Endometrial microvascular endothelial cells (primary cell): ENCODE data around the gene CTIF. TPM values are rescaled to one million over a fixed set of nuclear protein-coding genes. Genes with fewer than 3 reads are reported as not detected.

Source experiments
- in situ Hi-C: cut with HindIII; loops from 2 replicates; pipeline ENCODE4 v1.10.0; 2017; ENCODE audit warnings: low sequenced_read_pairs, low pct_unique_long_range_greater_than_20kb; ENCODE audit errors: inconsistent ontology term
- total RNA-seq: library from RNA; depleted of rRNA; stranded (reverse); fragments of >200 nt; gene quantifications from one replicate; pipeline ENCODE4 v1.2.3, GENCODE V29; 2015; ENCODE audit errors: inconsistent ontology term

The CTIF gene
- total RNA-seq, 1 donor from 2014 or later, result 13.2 TPM

DNA sequence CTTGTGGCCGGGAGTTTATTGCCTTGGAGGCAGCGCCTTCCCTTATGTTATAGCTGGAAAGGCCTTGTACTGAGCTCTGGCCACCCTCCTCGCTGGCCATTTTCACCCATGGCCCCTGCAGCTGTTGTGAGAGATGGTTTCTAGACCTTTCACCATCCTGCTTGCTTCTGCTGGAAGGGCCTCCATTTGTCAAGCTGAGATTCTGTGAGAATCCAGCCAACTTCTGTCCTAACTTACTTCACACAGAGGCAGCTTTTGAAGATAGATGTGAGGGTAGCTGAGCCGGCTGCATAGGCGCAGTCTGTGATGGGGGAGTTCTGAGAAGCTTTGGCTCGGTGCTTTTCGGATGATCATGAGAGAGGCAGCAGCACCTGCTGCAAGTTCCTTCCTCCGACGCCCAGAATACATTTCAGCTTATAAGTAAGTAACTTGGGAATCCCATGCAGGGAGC, 8.7 kb downstream of the CTIF start:
- in situ Hi-C loops, result no loop called here

DNA sequence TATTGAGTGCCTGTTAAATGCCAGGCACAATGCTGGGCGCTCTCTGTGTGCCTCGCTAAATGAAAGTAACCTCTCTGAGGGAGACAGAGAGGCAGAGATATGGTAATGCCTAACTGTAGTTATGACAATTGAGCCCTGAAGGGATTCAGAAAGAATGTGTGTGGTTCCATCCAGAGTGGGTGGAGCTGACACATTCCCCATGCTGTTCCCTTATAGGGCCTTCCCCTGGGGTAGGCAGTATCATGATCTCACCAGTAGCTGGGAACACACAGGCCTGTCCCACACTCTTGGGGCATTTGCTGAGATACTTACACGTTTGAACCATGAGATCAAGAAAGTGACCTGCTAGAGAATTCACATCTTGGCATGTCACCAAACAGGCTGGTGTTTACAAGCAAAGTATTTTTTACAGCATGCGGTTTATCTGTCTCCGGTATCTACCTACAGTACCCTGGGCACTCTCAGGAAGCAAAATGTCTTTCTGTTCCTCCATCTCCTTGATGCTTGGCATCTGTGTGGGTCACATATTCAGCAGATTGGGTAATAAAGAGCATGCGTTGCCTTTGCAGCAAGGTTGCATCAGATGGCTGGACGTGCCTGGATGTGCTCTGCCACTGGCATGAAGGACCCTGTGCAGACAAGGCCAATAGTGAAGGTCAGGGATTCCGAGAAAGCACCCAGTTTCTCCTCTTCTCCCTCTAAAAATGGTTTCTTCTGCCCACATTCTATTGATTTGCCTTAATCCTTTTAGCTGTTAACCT, 9.4 kb downstream of the CTIF start:
- in situ Hi-C loops, result no loop called here

GRCh38 chr18:48548921-48549320, 10.1 kb downstream of the CTIF start:
- in situ Hi-C loops, result no loop called here

DNA sequence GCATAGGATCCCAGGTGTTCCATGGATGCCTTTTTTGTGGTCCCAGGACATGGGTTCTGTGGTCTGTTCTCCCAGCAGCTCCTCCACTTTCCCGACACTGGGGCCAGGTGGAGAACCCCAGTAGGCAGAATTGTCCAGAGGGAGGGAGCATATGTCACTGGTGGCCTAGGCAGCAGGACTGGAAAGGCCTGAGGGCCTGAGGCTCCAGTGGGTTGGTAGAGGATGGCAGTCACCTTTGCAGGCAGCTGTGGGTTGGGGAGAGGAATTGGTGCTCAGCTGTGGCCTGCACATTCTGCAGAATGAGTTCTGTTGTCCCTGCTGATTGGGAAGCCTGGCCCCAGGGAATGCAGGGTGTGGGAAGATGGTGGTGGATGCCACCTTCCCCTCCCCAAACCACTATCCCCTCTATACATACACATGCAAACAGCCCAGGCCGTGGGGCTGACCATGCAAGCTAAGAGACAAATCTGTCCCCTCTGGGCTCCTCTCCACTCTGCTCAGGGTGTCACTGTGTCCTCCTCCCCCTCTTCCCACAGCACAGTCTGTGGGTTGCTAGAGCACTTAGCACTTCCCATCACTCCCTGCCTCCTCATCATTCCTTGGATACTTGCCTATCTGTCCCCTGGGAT, 11.4 kb downstream of the CTIF start:
- in situ Hi-C loops, result no loop called here

- in situ Hi-C loops, result no loop called here
These were observed 12.3 kb downstream of the CTIF start for GRCh38 chr18:48551100-48551499.

- in situ Hi-C loops, result no loop called here
These were observed 13.3 kb downstream of the CTIF start for GRCh38 chr18:48552130-48552529.

GRCh38 chr18:48553236-48553635, 14.4 kb downstream of the CTIF start:
- in situ Hi-C loops, result no loop called here

- in situ Hi-C loops, result no loop called here
These were observed 16.0 kb downstream of the CTIF start for GRCh38 chr18:48554610-48555400.

- in situ Hi-C loops, result no loop called here
These were observed 16.7 kb downstream of the CTIF start for GRCh38 chr18:48555465-48555995.

DNA sequence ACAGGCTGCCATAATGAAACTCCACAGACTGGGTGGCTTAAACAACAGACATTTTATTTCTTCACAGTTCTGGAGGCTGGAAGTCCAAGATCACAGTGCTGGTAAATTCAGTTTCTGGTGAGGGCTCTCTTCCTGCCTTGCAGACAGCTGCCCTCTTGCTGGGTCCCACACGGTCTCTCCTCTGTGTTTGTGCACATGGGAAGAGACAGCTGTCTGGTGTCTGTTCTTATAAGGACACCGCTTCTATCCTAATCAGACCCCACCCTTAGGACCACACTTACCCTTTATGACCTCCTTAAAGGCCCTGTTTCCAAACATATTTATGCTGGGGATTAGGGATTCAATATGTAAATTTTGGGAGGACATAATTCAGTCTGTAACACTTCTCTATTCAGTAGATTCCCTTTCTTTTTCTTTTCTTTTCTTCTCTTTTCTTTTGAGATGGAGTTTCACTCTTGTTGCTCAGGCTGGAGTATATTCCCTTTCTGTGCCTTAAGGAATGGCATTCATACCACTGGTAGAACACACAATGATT, 18.9 kb downstream of the CTIF start:
- in situ Hi-C loops, result no loop called here

DNA sequence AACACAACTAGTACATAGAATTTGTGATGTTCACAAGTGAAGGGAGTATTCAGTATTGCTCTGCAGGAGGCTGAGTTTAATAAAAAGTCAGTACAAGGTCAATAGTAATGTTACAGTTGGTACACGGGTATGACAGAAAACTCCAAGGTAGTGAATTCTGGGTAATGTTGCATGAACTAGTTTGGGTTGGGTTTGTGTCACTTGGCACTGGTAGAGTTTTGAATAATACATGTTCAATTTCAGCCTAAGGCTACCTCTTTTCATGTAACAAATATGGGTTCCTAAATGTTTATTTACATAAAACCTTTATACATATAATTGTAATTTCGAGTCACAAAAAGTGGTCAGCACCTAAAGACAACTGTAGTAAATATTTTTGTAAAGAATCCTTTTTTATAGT, 19.4 kb downstream of the CTIF start:
- in situ Hi-C loops, result no loop called here

GRCh38 chr18:48560491-48560890, 21.7 kb downstream of the CTIF start:
- in situ Hi-C loops, result no loop called here

- in situ Hi-C loops, result no loop called here
These were observed 23.2 kb downstream of the CTIF start for GRCh38 chr18:48562075-48562474.

DNA sequence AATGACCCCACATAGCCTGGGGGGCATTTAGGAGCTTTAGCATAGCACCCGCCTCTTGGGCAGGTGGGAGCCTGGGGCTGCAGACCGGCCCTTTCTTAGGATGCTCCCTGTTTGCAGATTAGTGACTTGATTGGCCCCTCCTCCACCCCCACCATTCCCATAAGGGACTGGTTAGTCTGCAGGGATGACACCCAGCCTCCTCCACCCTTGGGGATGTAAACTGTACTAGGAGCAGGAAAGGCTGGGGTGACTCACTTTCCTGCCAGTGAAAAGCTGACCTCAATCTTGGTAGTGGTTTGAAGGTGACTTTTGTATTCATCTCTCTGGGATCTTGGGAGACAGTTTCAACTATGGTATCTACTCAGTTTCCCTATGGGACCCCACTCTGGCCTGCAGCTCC, 24.2 kb downstream of the CTIF start:
- in situ Hi-C loops, result no loop called here

- in situ Hi-C loops, result no loop called here
These were observed 25.3 kb downstream of the CTIF start for GRCh38 chr18:48564139-48564538.

- in situ Hi-C loops, result no loop called here
These were observed 26.3 kb downstream of the CTIF start for GRCh38 chr18:48565105-48565504.

GRCh38 chr18:48566589-48566988, 27.8 kb downstream of the CTIF start:
- in situ Hi-C loops, result no loop called here

DNA sequence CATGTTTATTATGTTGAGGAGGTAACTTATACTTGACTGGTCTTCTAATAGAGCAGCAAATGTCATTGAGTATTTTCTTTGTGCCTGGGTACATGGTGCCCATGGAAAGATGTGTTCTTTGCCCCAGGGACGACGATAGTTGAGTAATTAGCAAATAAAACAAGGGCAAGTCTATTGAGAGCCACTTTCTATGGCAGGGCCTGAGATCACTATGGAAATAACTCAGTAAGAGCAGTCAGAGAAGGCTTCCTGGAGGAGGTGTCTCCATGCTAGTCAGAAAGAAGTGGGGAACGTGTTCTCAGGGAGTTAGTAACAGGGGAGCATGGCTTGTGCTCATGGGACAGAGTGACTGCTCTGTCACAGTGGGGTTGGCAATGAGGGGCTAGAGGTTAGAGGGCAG, 28.6 kb downstream of the CTIF start:
- in situ Hi-C loops, result no loop called here

- in situ Hi-C loops, result no loop called here
These were observed 30.5 kb downstream of the CTIF start for GRCh38 chr18:48569139-48569914.
